ENCODE results near the gene RSRC1. TPM values are rescaled to one million over a fixed set of nuclear protein-coding genes. Genes with fewer than 3 reads are reported as not detected.

RSRC1 gene
- total RNA-seq, 1 experiment from 2014 or later, result 35.8 TPM

DNA sequence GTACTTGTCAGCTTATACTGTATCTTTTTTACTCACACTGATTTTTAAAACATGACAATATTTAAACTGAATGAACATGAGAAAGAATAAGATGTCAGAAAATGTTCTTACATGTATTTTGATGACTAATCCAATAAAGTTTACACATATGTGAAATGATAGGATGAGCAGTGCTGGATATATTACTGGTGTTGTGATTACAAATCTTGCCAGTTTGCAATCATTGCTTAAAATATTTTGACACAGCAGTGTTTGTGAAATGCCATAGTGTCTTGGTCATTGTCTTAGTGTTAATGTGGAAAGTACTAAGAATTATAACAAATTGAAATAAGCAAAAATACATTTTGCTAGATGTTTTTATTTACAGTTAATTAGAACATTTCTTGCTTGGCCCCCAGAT lies 342.4 kb downstream of the RSRC1 start:
- TF ChIP-seq, protein P1, sequence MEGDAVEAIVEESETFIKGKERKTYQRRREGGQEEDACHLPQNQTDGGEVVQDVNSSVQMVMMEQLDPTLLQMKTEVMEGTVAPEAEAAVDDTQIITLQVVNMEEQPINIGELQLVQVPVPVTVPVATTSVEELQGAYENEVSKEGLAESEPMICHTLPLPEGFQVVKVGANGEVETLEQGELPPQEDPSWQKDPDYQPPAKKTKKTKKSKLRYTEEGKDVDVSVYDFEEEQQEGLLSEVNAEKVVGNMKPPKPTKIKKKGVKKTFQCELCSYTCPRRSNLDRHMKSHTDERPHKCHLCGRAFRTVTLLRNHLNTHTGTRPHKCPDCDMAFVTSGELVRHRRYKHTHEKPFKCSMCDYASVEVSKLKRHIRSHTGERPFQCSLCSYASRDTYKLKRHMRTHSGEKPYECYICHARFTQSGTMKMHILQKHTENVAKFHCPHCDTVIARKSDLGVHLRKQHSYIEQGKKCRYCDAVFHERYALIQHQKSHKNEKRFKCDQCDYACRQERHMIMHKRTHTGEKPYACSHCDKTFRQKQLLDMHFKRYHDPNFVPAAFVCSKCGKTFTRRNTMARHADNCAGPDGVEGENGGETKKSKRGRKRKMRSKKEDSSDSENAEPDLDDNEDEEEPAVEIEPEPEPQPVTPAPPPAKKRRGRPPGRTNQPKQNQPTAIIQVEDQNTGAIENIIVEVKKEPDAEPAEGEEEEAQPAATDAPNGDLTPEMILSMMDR (IDR thresholded peaks at IDR 0.05; ENCODE audit: unreplicated experiment), result no peak
- Mint-ChIP-seq H3K27me3 (ENCODE audit: insufficient read depth, unreplicated experiment) (no peaks in the 10 kb centered on the region), H3K27ac (ENCODE audit: low read depth, unreplicated experiment) (no peak overlapping the region), H3K4me3 (ENCODE audit: unreplicated experiment) (no peak overlapping the region), H3K9me3 (ENCODE audit: unreplicated experiment) (no peaks in the 10 kb centered on the region), H3K4me1 (ENCODE audit: insufficient read depth, unreplicated experiment) (no peaks in the 10 kb centered on the region), H3K36me3 (ENCODE audit: insufficient read depth, unreplicated experiment) (no peaks in the 10 kb centered on the region)
- intact Hi-C loops (cut with micrococcal nuclease), result no loop called here
- ChIA-PET CTCF (no interaction called here), POLR2A (no interaction called here)
- peak; percentile 42 for DNase-seq (ENCODE audit: unreplicated experiment)
- no TSS peak for BruUV-seq (replicated peaks)

DNA sequence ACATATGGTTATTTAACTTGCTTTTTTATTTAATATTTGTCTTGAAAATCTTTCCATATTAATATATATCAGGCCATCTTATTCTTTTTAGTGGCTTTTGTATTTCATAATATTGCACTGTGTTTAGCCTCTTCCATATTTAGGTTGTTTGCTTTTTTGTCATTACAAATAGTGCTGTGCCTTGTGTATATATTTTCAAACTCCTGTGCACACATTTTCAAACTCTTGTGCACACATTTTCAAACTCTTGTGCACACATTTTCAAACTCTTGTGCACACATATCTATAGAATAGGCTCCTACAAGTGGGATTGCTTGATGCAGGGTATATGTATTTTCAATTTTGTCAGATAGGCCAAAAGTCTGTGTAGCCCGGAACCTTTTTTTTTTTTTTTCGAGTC lies 343.1 kb downstream of the RSRC1 start:
- no peak for DNase-seq (ENCODE audit: unreplicated experiment)
- no peaks in the 10 kb centered on the region for H3K4me1 Mint-ChIP-seq (ENCODE audit: insufficient read depth, unreplicated experiment)
- H3K4me3 Mint-ChIP-seq (ENCODE audit: unreplicated experiment), result no peak overlapping the region
- H3K36me3 Mint-ChIP-seq (ENCODE audit: insufficient read depth, unreplicated experiment), result no peaks in the 10 kb centered on the region
- H3K9me3 Mint-ChIP-seq (ENCODE audit: unreplicated experiment), result no peaks in the 10 kb centered on the region
- TF ChIP-seq, protein P1 (IDR thresholded peaks at IDR 0.05; ENCODE audit: unreplicated experiment), result no peak
- ChIA-PET CTCF (interaction anchor here (0.6 kb wide), 1 partner anchor 1277 kb away, joined by 3 read pairs; no protein-coding TSS in a partner anchor), POLR2A (no interaction called here)
- no peaks in the 10 kb centered on the region for H3K27me3 Mint-ChIP-seq (ENCODE audit: insufficient read depth, unreplicated experiment)
- H3K27ac Mint-ChIP-seq (ENCODE audit: low read depth, unreplicated experiment), result no peak overlapping the region
- intact Hi-C loops (cut with micrococcal nuclease), result no loop called here
- BruUV-seq (replicated peaks), result no TSS peak

DNA sequence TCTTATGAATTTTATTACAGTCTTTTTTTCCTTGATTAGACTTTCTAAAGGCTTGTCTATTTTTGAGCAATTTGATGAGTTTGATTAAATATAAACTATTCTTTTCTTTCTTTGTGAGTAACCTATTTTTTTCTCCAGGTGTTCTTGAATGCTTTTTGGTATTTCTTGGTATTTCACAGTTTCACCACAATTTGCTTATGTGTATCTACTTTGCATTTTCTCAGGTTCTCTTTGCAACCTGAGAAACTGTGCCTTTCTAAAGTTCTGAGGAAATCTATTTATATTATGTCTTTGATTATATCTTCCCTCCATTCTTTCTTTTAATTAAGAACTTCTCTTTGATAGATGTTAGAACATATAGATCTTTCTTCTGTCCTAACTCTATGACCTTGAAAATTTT lies 344.0 kb downstream of the RSRC1 start:
- Mint-ChIP-seq H3K27ac (ENCODE audit: low read depth, unreplicated experiment) (no peak overlapping the region), H3K27me3 (ENCODE audit: insufficient read depth, unreplicated experiment) (no peaks in the 10 kb centered on the region), H3K36me3 (ENCODE audit: insufficient read depth, unreplicated experiment) (no peaks in the 10 kb centered on the region), H3K4me3 (ENCODE audit: unreplicated experiment) (no peak overlapping the region), H3K9me3 (ENCODE audit: unreplicated experiment) (no peaks in the 10 kb centered on the region), H3K4me1 (ENCODE audit: insufficient read depth, unreplicated experiment) (peaks cover 6% of the 10 kb centered on the region)
- TF ChIP-seq, protein P1 (IDR thresholded peaks at IDR 0.05; ENCODE audit: unreplicated experiment), result no peak
- CTCF ChIA-PET, result interaction anchor here (0.6 kb wide), 1 partner anchor 1278 kb away, joined by 3 read pairs; no protein-coding TSS in a partner anchor
- BruUV-seq (replicated peaks), result no TSS peak
- DNase-seq (ENCODE audit: unreplicated experiment), result no peak
- intact Hi-C loops (cut with micrococcal nuclease), result no loop called here
- POLR2A ChIA-PET, result no interaction called here

DNA sequence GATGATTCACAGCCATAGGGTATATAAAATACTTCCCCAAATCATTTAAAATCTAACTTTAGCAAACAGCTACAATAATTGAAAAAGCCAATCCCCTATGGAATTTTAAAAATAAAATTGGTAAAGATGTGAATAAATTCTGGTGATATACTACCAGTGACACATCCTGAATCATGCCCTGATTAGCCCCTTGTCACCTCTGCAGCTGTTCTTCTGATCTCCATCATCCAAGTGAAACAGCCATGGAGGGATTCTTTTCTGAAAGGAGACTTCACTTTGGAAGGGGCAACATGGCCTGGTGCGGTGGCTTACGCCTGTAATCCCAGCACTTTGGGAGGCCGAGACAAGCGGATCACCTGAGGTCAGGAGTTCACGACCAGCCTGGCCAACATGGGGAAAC lies 345.5 kb downstream of the RSRC1 start:
- H3K4me3 Mint-ChIP-seq (ENCODE audit: unreplicated experiment), result no peak overlapping the region
- no peak overlapping the region for H3K27ac Mint-ChIP-seq (ENCODE audit: low read depth, unreplicated experiment)
- no peaks in the 10 kb centered on the region for H3K27me3 Mint-ChIP-seq (ENCODE audit: insufficient read depth, unreplicated experiment)
- no peaks in the 10 kb centered on the region for H3K9me3 Mint-ChIP-seq (ENCODE audit: unreplicated experiment)
- no peak for DNase-seq (ENCODE audit: unreplicated experiment)
- peaks cover 6% of the 10 kb centered on the region for H3K4me1 Mint-ChIP-seq (ENCODE audit: insufficient read depth, unreplicated experiment)
- TF ChIP-seq, protein P1 (IDR thresholded peaks at IDR 0.05; ENCODE audit: unreplicated experiment), result no peak
- BruUV-seq (replicated peaks), result no TSS peak
- POLR2A ChIA-PET, result no interaction called here
- CTCF ChIA-PET, result no interaction called here
- H3K36me3 Mint-ChIP-seq (ENCODE audit: insufficient read depth, unreplicated experiment), result no peaks in the 10 kb centered on the region
- intact Hi-C loops (cut with micrococcal nuclease), result no loop called here
